ENCODE data around the gene ADPRM.

ADPRM gene

GRCh38 chr17:10697092-10698081, at the start of gene ADPRM, which contains the start of gene SCO1:
Gene ADPRM, plus strand, starts transcription at chr17:10697594. Its CDS starts 7,333 bp downstream, at chr17:10704927.
Gene SCO1, minus strand, starts transcription at chr17:10697533. Its CDS starts 26 bp downstream, at chr17:10697507.
- DNase-seq (ENCODE audit: low spot score) = peak; percentile 94
- TF ChIP-seq, protein P1, sequence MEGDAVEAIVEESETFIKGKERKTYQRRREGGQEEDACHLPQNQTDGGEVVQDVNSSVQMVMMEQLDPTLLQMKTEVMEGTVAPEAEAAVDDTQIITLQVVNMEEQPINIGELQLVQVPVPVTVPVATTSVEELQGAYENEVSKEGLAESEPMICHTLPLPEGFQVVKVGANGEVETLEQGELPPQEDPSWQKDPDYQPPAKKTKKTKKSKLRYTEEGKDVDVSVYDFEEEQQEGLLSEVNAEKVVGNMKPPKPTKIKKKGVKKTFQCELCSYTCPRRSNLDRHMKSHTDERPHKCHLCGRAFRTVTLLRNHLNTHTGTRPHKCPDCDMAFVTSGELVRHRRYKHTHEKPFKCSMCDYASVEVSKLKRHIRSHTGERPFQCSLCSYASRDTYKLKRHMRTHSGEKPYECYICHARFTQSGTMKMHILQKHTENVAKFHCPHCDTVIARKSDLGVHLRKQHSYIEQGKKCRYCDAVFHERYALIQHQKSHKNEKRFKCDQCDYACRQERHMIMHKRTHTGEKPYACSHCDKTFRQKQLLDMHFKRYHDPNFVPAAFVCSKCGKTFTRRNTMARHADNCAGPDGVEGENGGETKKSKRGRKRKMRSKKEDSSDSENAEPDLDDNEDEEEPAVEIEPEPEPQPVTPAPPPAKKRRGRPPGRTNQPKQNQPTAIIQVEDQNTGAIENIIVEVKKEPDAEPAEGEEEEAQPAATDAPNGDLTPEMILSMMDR (IDR thresholded peaks at IDR 0.05) = no peak
- Histone ChIP-seq H3K4me3 (peak within 1 kb of the TSS; percentile 85), H3K27ac (peak within 1 kb of the TSS; percentile 91 to 95)

DNA sequence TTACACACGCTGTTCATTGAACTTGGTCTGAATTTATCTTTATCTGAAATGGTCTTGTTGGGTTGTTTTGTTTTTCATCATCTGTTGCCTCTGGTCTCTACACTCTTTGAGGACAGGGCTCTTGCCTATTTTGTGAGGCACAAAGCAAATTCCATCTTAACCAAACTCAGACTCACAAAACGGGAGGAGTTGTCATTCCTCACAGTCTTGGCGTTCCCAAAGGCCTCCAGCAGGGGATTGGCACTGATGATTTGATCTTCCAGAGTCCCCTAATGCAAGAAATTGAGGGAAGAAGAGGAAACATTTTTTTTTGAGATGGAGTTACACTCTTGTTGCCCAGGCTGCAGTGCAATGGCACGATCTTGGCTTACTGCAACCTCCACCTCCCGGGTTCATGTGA, 49.0 kb upstream of the ADPRM start:
- no peak for DNase-seq (ENCODE audit: low spot score)
- H3K4me3 ChIP-seq = no peak overlapping the region
- TF ChIP-seq, protein P1 (IDR thresholded peaks at IDR 0.05) = no peak
- no peak overlapping the region for H3K27ac ChIP-seq

- no peak for DNase-seq (ENCODE audit: low spot score)
- TF ChIP-seq, protein P1 (IDR thresholded peaks at IDR 0.05) = no peak
- H3K4me3 ChIP-seq = no peak overlapping the region
- no peak overlapping the region for H3K27ac ChIP-seq
These were observed 48.4 kb upstream of the ADPRM start for GRCh38 chr17:10648956-10649355.

- Histone ChIP-seq H3K4me3 (no peak overlapping the region), H3K27ac (no peak overlapping the region)
- TF ChIP-seq, protein P1 (IDR thresholded peaks at IDR 0.05) = no peak
- no peak for DNase-seq (ENCODE audit: low spot score)
These were observed 47.8 kb upstream of the ADPRM start for GRCh38 chr17:10649602-10650001.

- DNase-seq (ENCODE audit: low spot score) = no peak
- TF ChIP-seq, protein P1 (IDR thresholded peaks at IDR 0.05) = no peak
- H3K27ac ChIP-seq = no peak overlapping the region
- no peak overlapping the region for H3K4me3 ChIP-seq
These were observed 45.5 kb upstream of the ADPRM start for GRCh38 chr17:10651927-10652326.

GRCh38 chr17:10652984-10653659, 44.3 kb upstream of the ADPRM start:
- Histone ChIP-seq H3K27ac (no peak overlapping the region), H3K4me3 (no peak overlapping the region)
- no peak for DNase-seq (ENCODE audit: low spot score)
- TF ChIP-seq, protein P1 (IDR thresholded peaks at IDR 0.05) = no peak
